HG03108 (cell line): ENCODE data around the gene ZKSCAN1.

ENCODE experiments used
- ATAC-seq: cut with Tn5 transposase; IDR thresholded peaks from one replicate; pipeline ENCODE4 v1.9.1; 2021; ENCODE audit warnings: moderate library complexity; ENCODE audit not compliant: unreplicated experiment

Gene ZKSCAN1

GRCh38 chr7:100034871-100035510 lies 19.6 kb downstream of the ZKSCAN1 start:
- no peak for ATAC-seq

- no peak for ATAC-seq
These were observed 20.5 kb downstream of the ZKSCAN1 start for GRCh38 chr7:100035876-100036275.

DNA sequence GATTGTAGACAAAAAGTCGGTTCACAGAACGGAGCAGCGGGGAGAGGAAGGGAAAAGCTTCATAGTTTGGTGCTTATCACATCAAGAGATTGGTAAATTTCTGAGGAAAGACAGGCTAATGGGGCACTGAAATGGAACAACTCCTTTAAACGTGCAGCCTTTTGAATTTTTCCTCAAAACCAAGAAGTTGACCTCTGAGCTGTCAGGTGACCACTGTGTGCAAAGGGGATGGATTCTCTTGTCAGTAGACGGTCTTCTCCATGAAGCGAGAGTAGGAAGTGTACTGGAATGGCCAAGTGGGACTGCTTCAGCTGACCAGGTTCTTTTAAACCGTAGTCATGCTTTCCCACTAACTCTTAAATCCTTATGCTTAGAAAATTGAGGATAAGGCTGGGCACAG lies 22.9 kb downstream of the ZKSCAN1 start:
- ATAC-seq, result no peak

DNA sequence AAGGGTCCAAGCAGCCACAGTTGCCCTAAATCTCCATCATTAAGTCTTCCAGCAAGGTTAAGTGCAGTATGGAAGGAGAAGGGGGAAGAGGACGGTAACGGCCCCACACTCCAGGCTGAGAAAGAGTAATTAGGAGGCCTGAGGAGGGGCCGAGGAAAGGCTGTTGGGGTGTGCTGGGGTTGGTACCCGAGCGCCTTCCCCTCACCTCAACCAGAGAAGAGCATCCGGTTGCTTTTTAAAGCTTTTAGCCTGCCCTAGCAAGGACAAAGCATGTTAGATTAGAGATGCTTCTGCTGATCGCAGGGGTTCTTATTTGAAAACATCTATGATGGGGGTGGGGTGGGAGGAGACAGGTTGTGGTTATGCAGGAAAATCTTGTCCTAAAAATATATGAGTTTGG lies 25.2 kb downstream of the ZKSCAN1 start:
- no peak for ATAC-seq

DNA sequence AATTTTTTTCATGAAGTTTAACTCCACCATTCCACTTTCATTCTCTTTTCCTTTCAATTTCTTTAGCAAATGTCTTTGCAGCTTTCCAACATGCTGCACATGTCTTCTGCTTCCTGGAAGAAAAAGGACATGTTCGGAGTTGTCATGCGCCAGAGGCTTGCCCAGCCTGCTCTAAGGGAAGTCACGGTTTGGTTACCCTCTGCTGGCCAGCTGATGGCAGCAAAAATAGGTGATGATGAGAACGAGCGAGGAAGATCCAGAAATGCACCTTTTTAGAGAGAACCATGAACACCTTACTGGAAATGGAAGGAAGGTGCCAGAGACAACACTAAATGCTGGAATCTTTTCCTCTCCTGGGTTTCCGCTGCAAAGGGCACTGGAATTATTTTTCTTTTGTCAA lies 29.3 kb downstream of the ZKSCAN1 start:
- no peak for ATAC-seq

GRCh38 chr7:100048680-100049079 lies 33.3 kb downstream of the ZKSCAN1 start:
- no peak for ATAC-seq

DNA sequence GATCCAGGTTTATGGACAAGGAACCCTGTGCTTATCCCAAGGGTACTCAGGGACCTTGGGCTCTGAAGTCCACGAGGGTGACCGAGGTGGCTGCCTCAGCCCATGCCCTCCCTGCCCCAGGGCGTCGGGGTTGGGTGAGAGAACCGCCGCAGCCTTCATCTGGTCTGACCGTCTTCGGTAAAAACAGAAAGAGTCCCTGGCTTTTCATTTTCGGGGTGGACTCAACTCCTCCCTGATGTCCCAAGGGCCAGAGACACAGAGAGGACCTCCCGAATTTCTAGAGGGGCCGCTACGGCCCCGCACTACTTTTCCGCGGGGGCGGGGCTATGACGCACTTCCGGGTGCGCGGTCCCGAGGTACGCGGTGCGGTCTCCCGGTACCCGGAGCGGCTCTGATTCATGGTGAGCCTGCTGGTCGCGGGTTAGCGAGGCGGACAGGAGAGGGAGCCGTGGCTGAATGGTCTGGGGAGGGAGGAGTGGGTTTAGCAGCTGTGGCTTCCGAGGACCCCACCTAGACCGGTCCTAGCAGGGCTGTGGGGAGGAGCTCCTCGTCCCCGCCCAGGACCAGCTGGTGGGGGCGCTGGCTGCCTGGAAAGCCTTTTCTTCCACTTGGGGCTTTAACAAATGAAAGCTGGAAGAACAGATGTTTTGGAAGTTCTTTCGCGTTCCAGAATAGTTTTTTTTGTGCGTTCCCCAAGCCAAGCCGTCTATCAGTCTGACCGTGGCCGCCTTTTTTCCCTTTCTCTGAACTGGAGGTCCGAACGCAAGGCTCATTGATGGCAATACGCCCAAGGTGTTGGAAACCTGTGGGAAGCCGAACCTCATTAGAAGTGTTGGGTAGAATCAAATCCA lies 34.3 kb downstream of the ZKSCAN1 start, which contains the start of gene ZSCAN21:
Gene ZSCAN21 (plus strand): TSS at position 334 of the 851 bp plus-strand sequence. CDS start 7,233 bp downstream, outside the sequence.
- ATAC-seq, result peak; percentile 84

- no peak for ATAC-seq
These were observed 36.2 kb downstream of the ZKSCAN1 start for GRCh38 chr7:100051611-100052010.

DNA sequence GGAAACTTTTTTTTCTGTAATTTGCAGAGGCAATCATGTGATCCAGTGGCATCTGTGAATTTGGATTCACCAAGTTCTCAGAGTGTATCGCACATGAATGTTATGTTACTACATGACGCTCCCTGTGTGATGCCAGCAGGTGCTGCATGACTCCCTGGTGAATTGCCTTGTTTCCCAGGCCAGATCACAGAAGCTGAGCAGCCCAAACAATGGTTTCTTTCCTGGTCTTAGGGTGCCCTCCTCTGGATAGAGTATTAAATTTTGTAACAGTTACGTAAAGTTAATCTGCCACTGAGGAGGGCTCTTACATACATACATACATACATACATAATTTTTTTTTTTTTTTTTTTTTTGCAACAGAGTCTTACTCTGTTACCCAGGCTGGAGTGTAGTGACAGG lies 37.8 kb downstream of the ZKSCAN1 start:
- ATAC-seq, result no peak

- ATAC-seq, result no peak
These were observed 41.6 kb downstream of the ZKSCAN1 start for GRCh38 chr7:100057006-100057405.

- no peak for ATAC-seq
These were observed 43.9 kb downstream of the ZKSCAN1 start for GRCh38 chr7:100059251-100059739.

- no peak for ATAC-seq
These were observed 46.3 kb downstream of the ZKSCAN1 start for GRCh38 chr7:100061518-100062193.

DNA sequence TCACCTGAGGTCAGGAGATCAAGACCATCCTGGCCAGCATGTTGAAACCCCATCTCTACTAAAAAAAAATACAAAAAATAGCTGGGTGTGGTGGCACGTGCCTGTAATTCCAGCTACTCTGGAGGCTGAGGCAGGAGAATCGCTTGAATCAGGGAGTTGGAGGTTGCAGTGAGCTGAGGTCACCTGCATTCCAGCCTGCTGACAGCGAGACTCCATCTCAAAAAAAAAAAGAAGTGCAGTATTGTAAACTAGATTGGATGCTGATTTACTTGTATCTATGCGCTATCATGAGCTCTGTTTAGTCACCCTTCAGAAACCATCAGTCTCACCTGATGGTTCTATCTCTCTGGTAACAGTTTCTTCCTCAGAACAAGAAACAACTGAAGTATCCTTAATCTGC lies 48.0 kb downstream of the ZKSCAN1 start:
- ATAC-seq, result no peak

DNA sequence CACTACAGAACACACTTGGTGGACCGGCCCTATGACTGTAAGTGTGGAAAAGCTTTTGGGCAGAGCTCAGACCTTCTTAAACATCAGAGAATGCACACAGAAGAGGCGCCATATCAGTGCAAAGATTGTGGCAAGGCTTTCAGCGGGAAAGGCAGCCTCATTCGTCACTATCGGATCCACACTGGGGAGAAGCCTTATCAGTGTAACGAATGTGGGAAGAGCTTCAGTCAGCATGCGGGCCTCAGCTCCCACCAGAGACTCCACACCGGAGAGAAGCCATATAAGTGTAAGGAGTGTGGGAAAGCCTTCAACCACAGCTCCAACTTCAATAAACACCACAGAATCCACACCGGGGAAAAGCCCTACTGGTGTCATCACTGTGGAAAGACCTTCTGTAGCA lies 48.8 kb downstream of the ZKSCAN1 start:
- no peak for ATAC-seq

- no peak for ATAC-seq
These were observed 50.2 kb downstream of the ZKSCAN1 start for GRCh38 chr7:100065452-100066186.

DNA sequence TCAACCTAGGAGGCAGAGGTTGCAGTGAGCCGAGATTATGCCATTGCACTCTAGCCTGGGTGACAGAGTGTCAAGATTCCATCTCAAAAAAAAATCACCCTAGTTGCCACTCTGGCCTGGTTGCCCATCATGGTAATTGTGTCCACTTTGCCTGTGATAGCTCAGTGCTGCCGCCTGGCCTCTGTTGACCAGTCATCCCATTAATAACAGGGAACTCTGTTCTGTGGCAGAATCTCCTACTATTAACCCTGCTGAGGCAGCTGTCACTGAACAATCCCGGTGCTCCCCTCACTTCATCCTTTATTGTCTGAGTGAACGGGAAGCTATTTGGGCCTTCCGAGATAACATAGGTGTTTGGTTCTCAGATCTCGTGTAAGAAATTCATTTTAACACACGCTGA lies 51.6 kb downstream of the ZKSCAN1 start:
- no peak for ATAC-seq

DNA sequence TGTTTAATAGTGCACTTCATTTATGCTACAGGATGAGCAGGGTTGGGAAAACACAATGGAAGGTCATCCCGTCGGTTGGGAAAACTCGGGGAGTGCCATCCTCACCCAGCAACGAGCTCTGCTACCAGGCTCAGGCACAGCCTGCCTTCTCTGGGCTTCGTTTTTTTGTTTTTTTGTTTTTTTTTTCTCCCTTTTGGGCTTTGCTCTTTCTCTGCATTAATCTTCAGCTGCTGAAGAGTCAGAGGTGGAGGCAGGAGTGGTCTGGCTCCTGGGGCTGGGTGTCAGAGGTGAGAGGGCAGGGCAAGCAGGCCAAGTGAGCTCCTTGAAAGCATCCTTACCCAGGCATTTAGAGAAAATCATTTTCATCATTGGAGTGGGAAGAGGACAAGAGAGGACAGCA lies 54.6 kb downstream of the ZKSCAN1 start:
- ATAC-seq, result no peak

DNA sequence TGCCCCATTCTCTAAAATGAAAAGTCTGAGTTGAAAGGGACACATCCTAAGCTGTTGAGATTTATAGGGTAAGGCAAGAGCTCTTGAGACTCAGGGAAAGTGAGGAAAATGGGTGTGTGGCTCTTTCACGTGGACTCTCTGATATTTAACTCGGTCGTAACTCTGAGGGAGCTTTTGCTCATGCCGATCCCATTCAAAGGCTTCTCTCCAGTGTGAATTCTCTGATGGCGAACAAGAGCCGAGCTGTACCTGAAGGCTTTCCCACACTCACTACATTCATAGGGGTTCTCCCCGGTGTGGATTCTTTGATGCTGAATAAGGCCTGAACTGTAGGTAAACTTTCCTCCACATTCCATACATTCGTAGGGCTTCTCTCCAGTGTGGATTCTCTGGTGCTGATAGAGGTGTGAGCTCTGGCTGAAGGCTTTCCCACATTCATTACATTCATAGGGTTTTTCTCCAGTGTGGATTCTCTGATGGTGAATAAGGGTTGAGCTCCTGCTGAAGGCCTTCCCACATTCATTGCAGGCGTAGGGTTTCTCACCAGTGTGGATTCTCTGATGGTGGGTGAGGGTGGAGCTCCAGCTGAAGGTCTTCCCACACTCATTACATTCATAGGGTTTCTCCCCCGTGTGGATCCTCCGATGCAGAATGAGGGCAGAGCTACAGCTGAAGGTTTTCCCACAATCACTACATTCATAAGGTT lies 55.8 kb downstream of the ZKSCAN1 start:
- no peak for ATAC-seq

DNA sequence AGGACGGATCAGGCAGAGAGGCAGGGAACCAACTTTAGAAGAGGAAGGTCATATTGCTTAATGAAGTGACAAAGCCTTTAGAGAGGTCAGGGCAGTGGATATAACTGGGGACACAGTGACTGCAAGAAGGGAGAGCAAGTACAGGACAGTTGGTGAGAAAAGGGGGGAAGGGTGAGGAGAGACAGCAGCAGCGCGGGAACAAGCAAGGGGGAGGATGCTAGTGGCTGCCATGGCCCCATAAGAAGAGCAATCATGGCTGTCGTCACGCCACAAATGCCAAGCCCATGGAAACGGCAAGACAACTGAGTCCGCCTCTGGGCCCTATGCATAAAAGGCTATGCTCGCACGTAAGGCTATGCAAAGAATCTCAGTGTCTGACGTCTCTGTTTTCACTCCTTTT lies 57.1 kb downstream of the ZKSCAN1 start:
- no peak for ATAC-seq

DNA sequence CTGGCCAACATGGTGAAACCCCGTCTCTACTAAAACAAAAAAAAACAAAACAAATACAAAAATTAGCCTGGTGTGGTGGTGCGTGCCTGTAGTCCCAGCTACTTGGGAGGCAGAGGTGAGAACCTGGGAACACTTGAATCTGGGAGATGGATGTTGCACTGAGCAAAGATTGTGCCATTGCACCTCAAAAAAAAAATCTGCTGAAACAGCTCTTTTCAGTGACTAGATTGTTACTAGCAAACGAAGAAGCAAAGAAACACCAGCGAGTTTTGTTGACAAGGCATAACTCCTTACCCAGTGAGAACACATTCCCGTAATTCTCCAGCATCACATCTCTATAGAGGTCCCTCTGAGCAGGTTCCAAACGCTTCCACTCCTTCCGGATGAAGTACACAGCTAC lies 59.4 kb downstream of the ZKSCAN1 start:
- ATAC-seq, result no peak
